GM19238 (cell line): ENCODE measurements around the gene ADCY9.
"Not testable (repeated sequence)": the region's sequence is repeated elsewhere in the genome, so short reads cannot be mapped to it uniquely, and the experiment has no call there.

Experiments used
- DNase-seq: peaks from one replicate; pipeline ENCODE4 v3.0.0; 2011; ENCODE audit warnings: low spot score; ENCODE audit not compliant: insufficient read length

The ADCY9 gene

DNA sequence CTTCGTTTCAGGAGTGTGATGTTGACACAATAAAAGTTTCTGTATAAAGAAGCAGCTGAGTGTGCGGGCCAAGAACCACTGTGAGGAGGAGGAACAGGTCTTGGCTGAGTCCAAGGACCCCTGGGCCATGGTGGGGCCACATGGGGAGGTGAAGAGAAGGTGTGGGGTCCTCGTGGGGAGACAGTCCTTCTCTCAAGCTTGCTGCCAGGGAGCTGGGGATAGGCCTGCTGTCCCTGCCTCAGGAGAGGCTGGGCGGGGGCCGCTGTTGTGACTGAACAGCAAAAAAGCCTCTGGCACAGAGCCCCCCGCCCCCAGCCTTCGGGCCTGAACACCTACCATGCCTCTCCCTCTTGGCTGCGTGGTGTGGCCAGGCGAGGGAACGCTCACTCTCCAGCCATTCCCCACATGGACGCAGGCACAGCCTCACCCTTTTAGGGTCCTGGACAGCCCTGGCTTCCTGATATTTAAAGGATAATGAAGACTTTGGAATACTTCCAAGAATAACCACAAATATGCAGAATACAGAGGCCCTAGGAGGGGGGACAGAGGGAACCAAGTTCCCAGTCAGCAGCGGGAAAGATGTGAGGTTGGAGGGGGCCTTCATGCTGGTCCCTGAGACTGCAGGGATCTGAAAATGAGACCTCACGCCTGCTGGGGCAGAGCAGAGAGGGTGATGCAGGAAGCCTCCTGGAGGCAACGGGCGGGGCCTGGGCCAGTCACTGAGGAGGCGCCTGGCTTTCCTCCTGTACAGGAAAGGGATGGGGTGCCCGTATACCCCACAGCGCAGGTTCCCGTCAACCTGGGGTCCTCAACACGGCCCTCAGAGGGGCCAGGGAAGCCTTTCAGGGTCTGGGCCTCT is 135.8 kb downstream of the ADCY9 start:
- DNase-seq: no peak

DNA sequence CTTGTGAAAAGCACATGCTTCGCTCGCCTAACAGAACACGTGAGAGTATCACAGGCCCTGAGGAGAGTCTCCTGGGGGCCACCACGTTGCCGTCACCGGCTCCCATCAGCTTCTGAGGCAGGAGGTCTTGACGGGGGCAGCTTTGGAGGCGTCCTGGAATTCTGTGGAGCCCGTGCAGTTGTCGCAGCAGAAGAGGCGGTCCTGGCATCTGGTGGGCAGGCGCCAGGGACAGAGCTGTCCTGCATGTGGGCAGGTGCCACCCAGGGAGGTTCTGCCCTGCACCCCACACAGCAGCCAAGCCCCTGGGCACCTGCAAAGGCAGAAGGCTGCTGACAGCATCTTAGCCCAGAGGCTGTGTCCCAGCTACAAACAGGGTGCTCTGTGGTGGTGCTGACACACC is 136.7 kb downstream of the ADCY9 start:
- DNase-seq: no peak

DNA sequence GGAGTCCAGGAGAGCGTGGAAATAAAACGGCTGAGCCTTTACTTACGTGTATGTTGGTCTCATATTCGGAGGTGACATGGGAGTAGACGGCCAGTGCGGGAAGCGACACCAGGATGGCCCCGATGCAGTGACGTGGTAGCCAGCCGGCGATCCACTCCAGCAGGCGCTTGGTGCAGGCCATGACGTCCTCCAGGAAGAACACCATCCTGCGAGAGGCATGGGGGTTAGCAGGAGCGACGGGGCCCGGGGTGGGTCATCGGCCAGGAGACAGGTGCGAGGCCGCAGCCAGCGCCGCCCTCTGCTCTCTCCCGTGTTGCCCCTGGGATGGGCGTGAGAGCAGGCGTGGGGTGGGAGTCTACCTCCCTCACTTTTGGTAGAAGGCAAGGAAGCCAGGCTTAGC is 137.2 kb downstream of the ADCY9 start:
- DNase-seq: no peak

DNA sequence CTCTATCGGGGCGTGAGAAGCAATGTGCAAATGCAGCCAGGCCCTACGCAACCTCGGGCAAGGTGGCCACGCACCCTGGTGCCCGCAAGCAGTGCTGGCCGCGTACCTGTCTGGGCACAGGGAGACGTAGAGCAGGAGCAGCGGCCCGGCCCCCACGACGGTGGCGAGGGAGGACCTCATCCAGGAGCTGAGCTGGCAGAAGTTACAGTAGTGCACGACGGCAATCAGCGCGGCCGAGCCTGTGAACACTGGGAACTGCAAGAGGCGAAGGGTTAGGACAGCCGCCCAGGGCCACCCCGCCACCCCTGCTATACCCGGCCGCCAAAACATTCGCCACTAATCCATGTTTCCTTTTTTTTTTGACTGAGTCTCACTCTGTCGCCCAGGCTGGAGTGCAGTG is 138.9 kb downstream of the ADCY9 start:
- DNase-seq: no peak

DNA sequence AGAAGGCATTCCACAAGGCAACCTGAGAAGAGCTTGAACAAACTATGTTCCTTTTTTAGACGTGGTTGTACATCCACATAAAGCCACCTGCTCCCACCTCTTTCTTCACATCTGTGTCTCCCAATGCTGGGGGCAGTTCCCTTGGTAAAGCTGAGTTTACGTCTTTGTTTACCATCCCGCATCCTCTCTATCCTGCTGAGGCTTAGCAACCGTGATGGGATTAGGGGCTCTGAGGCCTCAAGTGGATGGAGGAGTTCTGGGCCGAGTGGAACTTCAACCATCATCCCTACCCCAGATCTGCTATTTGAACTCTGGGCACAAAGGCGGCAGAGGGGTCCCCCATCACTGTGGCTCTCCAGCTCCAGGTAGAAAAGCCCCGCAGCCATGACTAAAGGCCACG is 141.5 kb downstream of the ADCY9 start:
- DNase-seq: no peak

DNA sequence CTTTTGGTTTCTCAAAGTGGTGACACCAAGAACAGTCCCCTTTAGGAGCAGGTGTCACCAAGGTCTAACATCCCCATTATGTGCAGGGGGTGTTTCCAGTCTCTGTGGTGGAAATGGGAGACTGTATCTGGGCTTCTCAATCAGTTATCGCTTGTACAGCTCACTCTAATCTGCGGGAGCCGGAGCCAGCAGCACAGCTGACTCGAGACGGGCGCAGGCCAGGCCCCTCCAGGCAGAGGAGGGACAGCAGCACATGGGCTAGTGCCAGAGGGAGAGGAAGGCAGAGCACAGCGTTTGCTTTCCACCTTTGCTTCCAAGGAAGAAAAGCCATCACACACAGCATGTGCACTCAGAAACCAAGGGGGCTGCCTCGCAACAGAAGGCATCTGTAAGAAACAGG is 144.5 kb downstream of the ADCY9 start:
- no peak for DNase-seq

DNA sequence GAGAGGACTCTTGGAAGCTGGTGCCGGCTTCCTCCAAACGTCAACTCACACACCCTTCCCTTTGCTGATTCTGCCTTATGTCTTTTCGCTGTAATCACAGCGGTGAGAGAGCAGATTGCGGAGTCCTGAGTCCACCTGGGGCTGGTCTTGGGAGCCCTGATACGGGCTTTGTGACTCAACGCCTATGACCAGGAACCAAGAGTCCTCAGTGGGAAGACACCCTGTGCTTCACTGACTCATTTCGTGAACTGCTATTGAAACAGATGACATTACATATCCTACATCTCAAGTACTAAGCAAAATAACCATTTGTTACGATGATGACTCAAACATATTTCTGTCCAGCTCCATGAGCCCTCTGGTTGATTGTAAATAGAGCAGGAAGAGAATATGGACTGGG is 145.0 kb downstream of the ADCY9 start:
- DNase-seq: no peak

DNA sequence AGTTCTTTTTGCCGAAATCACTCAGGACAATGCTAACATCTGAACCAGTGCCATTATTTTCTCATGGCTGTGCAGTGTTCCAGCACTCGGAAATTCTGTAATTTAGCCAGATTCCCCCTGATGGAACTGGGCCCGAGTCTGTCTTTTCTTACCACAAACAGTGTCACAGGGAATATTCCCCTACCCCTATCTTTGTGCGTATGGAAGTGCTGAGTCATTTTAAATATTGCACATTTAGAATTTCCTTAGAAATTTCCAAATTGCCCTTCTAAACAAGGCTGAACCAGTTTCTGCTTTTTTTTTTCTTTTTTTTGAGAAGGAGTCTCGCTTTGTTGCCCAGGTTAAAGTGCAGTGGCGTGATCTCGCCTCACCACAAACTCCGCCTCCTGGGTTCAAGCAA is 147.7 kb downstream of the ADCY9 start:
- DNase-seq: no peak

DNA sequence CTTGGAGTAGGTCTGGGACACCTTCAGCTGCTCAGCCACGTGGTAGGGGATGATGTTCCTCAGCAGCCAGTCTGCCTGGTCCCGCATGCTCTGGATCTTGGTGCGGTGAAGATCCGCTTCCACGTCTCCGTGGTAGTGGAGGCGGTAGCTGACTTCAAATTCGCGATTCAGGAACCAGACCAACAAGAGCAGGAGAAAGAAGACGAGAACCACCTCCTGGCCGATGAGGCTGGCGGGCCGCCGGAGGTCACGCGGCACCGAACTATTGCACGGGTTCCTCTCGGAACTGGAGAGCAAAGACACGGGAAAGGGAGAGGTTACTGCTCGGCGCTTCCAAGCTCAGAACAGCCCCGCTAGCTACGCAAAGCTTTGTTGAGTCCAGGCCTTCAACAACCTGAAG is 149.6 kb downstream of the ADCY9 start:
- no peak for DNase-seq

DNA sequence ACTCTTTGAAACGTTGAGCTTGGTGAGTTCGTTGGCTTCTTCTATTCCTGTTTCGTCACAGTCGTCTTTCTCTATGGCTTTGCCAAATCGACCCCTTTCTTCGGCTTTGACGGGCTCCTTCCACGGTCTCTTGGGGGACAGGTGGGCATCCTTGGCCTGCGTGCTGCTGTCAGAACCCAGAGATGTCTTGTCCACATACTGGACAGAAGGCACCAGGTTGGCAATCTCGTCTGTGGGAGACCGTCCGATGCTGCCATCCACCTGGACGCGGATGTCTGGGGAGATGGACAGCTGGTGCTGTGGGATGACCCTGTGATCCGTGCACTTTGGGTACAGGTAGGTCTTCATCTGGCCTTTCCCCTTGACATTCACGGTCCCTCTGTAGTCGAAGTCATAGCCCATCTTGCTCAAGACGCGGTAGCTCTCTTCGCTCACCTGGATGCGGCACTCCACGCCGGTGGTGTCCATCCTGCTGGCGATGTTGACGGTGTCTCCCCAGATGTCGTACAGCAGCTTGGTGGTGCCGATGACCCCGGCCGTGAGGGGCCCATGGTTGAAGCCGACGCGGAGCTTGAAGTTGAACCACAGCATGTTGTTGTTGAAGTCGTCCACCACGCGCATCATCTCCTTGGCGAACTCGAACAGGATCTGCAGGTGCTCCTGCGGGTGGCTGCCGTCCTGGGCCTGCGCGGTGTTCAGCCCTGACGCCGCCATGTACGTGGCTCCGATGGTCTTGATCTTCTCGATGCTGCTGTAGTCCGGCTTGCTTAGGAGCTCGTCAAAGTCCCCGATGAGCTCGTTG is 150.3 kb downstream of the ADCY9 start:
- DNase-seq: no peak

DNA sequence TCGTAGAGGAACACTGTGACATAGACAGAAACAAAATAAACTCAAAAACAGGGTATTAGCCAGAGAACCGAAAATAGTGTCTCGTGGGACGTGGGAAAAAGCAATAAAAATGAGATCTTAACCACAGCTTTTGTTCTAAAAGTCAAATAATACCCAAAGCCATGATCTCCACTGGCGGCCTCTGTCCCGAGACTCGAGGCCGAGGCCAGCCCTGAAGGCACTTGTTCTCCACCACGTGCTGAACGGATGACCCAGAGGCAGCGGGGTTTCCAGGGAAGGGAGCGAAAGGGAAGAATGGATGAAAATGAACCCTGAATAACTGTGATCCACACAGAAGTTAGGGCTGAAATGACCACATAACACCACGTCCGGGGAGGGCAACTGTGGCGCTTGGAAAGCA is 150.9 kb downstream of the ADCY9 start:
- no peak for DNase-seq

DNA sequence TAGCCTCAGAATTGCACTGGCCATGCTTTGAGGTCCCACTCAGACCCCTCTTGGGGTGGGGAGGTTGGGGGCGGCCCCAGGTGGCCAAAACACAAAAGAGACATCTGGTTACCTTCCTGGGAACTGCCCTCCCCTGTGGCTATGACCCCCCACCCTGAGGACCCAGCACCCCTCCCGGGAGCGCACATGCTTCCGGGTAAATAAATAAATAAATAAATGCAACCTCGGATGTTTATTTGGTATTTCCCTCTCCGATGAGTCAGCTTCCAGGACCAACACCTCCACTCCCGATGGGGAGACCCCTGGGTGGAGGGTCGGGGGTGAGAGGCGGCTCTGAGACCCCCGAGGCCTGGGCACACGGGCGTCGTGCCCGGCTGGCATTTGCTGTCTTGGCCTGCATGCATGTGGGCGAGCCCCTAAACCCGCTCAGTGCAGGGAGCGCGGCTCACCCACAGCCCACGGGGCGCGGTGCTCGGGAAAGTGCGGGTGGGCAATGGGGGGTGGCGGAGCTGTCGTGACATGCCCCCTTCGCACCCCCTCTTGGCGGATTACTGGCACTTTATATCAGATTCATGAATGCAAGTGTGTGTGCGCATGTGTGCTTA is 151.5 kb downstream of the ADCY9 start:
- no peak for DNase-seq

DNA sequence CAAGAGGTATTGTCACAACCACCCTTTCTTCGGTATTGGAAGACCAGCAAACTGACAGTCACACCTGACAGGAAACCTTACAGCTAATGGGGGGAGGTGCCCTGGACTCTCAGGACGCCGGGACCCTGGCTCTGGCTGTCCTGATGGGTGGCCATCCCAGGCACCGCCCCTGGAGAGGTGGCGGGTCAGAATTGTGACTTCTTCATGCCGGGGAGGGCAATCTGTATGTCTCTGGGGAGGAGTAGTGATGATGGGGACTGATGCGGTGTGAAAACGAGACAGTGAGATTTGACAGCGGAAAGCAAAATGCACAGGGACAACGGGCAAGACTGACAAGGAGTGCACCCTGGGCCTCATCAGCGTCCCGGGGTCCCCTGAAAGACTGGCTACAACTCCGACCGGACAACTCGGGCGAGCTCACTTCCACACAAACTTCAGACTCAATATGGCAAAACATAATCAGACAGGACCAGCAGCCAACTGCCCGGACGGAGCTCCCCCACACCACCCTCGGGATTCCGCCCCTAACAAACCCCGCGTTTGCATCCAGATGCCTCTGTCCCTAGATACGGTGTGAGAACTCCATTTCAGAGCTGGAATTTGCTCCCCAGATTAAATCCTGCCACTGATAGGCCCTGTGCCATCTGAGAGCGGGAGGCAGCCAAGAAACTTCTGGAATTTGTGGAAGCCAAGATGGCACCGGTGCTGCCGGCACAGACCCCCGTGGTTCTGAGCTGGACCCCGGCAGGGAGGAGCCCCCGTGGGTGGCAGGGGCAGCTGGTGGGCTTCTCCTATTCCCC is 152.2 kb downstream of the ADCY9 start:
- DNase-seq: no peak

DNA sequence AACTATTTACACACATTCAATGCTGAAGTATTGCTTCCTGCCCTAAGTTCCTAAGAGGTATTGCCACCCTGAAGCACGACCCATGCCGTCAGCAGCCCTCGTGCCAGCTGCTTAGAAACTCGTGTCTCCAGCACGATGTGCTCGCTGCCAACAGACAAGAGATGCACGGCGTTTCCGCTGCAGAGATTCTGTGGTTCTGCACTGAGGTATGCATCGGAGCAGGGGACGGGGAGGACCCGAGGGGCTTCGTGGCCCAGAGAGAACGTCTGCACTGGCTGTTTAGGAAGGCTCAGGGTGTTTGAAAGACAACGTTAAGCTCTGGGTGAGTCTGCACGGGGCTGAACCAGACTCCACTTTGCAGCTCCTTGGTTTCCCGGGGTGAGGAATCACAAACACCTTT is 153.0 kb downstream of the ADCY9 start:
- no peak for DNase-seq

DNA sequence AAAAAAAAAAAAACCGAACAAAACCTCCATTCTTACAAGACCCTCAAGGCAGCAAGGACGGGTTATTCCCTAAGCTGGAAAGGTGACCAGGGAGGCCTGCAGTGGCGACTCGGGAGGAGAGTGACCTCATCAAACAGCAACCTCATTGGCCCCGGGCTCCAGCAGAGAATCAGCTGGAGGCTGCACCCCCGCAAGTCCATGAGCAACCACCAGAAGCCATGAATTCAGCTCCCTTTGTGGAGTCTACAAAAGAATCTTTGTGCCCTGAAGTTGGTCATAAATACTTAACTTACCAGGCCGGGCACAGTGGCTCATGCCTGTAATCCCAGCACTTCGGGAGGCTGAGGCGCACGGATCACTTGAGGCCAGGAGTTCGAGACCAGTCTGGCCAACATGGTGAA is 154.8 kb downstream of the ADCY9 start:
- no peak for DNase-seq

DNA sequence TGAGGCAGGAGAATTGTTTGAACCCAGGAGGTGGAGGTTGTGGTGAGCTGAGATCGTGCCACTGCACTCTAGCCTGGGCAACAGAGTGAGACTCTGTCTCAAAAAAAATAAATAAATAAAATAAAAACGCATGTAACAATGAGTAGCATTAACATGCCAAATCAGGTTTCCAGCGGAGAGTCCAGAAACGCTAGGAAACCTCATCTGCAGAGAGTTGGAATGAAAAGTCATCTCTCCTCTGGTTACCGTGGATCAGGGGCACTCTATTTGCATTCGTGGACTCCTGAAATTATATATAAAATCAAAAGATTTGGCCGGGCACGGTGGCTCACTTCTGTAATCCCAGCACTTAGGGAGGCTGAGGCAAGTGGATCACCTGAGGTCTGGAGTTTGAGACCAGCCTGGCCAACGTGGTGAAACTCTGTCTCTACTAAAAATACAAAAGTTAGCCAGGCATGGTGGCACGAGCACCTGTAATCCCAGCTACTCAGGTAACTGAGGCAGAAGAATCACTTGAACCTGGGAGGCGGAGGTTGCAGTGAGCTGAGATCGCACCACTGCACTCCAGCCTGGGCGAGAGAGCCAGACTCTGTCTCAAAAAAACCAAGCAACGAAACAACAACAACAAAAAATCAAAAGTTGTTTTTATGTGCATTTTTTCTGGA is 156.2 kb downstream of the ADCY9 start:
- not testable (repeated sequence) for DNase-seq

DNA sequence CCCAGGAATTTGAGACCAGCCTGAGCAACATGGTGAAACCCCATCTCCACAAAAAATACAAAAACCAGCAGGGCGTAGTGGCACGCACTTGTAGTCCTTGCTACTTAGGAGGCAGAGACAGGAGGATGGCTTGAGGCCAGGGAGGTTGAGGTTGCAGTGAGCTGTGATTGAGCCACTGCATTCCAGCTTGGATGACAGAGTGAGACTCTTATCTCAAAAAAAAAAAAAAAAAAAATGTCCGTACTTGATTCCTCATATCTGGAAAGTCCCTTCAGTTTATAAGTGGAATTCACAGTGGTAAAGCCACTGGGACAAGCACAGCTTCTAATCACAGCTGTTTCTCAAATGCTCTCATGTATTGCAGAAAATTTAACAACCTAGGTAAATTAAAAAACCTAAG is 157.1 kb downstream of the ADCY9 start:
- no peak for DNase-seq

DNA sequence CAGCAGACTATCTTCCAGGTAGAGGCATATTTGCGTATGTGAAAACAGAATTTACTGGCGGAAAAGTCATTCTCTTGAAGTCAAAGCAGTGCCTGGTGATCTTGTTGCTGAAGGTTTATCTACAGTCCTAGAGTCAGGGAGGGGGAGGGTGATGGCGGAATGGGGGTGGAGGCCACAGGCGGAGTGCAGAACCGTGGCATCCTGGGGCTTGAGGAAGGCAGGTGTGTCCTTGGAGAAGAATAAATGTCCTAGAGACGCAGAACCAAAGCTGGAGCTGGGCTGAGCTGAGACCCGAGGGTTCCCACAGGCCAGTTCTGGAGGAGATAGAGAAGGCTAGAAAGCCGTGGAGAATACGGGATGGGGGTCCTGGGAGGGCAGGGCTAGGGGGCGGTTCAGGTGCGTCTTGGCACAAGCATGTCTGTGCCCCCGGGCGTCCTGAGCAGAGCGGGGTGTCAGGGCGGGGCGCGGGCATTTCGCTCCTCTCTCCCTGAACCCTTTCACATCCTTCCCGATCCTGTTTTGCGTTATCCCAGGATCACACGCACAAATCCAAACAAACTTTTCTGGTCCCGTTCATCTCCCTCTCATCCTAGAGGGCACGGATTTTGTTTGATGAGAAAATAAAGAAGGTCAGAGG is 158.8 kb downstream of the ADCY9 start:
- no peak for DNase-seq

DNA sequence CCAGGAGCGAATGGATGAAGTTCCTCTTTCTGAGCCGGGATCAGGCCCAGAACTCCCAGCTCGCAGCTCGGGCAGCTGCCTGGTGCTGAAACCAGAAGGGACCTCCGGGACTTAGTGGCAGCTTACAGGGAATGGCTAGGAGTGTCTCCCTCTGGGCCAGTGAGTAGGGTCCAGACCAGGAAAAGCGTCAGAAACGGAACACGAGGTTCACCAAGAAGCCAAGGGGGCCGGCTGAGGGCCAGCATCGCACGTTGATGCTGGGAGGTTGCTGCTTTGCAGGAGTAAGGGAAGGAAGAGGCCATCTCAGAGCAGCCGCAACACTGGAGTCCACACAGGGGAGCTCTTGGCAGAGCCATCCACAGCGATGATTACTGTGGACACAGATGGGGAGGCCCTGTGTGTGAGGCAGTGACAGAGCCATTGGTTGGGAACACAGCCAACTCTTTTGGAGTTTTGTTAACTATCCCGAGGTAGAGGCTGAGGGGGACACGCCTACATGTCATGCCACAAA is 161.8 kb downstream of the ADCY9 start:
- DNase-seq: no peak

DNA sequence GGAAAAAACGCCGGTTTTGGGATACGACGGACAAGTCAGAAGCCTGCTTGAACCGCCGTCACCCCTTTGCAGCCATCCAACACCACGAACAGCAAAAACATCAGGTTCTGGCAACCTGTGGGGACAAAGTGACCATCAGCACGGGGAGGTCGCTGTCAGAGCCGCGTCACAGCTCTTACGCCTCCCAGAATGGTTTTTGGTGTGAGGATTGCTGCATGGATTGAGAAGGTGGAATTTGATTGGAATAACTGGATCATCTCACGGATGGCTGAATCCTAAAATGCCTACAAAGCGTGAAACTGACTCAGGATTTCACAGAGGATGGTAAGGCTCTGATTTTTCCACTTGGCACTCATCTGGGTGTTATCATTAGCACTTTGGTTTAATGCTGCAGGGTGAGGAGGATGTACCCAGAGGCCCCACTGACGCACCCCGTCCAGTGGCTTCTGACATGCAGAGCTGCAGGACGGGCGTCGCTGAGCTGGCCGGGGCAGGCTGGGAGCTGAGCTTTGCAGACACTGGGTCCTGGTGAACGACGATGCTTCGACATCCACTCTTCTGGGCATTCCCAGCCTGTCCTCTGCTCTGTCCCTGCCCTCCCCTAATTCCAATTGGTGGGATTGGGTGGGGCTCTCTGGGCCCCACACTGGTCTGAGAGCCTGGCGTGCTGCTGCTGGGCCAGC is 162.4 kb downstream of the ADCY9 start:
- DNase-seq: no peak
